ENCODE measurements around the gene EFS.
"Not testable (repeated sequence)": the region's sequence is repeated elsewhere in the genome, so short reads cannot be mapped to it uniquely, and the experiment has no call there.

The EFS gene, protein sequence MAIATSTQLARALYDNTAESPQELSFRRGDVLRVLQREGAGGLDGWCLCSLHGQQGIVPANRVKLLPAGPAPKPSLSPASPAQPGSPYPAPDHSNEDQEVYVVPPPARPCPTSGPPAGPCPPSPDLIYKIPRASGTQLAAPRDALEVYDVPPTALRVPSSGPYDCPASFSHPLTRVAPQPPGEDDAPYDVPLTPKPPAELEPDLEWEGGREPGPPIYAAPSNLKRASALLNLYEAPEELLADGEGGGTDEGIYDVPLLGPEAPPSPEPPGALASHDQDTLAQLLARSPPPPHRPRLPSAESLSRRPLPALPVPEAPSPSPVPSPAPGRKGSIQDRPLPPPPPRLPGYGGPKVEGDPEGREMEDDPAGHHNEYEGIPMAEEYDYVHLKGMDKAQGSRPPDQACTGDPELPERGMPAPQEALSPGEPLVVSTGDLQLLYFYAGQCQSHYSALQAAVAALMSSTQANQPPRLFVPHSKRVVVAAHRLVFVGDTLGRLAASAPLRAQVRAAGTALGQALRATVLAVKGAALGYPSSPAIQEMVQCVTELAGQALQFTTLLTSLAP

DNA sequence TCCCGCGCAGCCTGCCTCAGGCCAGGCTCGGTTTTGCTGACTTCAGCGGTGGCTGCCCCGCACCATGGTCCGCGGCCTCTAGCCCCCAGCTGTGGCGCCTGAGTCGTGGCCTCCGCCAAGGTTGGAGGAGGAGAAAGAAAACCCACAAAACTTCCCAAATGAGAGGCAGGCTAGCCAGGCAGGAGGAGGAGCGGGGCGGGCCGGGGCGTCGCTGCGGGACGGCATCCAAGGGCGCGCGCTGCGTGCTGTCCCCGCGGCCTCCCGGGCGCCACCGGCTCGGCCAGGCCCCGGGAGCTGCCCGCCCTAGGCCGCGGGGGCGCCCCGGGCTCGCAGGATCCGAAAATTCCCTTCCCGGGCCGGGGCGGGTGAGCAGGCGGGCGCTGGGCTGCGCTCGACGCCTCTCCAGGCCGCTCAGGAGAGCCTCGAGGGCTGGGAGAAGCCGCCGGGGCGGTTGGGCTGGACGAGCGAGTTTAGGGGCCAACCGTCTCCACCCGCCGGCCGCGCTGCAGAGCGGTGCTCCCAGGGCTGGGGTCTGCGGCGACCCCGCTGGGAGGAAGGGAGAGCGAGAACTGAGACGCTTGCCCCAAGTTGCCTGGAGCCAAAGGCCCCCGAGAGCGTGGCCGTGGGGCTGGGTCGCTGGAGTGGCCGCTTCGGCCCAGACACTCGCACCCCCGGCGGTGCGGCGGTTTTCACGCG lies at the start of gene EFS:
Gene EFS, minus strand, starts transcription at position 137 of the 696 bp plus-strand sequence. CDS start 147 bp downstream, outside the sequence.
- DNase-seq (ENCODE audit: low spot score): no peak

GRCh38 chr14:23414254-23414653 lies 49.3 kb upstream of the EFS start:
- DNase-seq (ENCODE audit: low spot score): no peak

GRCh38 chr14:23413681-23414080 lies 48.7 kb upstream of the EFS start:
- no peak for DNase-seq (ENCODE audit: low spot score)

DNA sequence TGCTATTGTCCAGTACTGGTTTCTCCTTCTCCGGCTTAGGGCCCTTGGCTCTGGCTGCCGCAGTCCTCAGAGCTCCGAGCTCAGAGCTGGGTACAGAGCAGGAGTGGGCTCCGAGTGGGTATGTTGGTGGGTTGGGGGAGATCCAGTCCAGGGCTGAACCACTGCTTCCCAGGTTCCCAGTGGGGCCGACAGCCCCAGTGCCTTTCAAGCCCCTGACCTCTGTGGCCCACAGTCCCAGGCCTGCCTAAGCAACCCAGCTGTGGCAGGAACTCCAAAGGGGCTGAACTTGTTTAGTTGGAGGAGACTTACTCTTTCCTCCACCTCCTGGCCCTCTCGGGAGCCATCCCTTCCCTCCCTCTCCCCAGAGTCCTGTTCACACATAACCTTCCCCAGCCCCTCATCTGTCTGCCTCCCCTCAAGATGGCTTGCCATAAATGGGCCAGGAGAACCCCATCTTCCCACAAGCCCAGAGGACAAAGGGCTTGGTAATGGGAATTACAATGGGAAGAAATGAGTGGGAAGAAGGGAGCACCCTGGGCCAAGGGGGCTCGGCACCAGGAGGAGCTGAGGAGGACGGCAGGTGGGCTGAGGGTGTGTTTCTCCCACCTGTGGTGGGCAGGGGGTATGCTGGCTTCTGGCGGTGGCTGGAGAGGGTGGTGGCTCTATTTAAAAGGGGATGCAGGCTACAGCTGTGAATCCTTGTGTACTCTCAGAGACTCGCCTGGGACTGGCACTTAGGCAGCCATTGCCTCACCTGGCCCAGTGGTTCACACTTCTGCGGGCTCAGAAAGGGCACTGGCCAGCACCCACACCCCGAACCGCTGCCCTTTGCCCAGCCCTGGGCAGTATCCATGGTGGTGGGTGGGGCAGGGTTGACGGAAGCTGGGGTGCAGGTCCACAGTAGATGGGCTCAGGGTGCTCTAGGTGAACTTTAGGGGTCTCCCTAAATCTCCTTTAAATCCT lies 46.9 kb upstream of the EFS start:
- no peak for DNase-seq (ENCODE audit: low spot score)

DNA sequence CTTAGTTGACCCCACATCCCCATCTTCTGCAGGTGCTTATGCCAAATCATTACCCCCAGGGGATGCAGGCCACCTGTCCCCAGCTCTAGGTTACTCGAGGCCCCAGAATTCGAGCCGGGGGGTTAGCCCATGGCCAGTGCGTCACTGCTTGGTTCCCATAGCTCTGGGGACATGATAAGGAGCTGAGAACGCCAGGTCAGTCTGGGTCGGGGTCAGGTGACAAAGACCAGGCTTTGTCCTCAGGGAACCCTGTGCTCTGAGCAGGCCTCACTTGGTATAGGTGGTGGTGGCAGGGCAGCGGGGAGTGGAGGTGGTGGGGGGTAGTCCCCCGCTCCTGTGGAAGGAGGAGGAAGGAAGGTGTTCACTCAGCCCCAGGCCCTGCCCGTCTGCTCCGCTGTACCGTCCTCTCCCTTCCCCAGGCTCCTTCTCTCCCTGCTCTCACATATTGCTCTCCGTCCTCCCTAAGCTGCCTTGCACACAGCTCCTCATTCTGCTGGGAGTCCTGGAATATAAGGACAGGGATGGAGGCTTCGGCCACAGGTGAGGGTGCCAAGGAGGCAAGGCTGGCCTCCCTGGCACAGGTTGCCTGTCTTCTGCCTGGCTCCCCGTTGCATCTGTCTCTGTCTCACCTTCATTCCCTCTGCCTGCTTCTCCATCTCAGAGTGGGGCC lies 45.1 kb upstream of the EFS start:
- no peak for DNase-seq (ENCODE audit: low spot score)

DNA sequence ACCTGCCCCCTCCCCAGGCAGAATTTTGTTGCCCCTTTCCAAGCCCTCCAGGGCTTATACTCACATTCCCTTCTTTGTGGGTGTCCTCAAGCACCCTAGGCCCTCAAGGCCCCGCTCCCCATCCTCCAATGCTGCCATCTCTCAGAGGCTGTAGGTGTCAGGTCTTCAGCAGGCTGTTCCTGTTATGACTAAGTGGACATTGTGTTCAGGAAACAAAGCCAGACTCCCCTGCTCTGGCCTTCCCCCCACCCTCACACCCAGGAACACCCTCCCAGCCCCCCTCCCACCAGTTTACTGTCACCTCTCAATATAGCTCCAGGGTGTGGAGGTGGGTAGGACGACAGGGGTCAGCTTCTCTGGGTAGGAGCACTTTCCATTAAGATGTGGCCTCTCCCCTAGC lies 44.5 kb upstream of the EFS start:
- no peak for DNase-seq (ENCODE audit: low spot score)

DNA sequence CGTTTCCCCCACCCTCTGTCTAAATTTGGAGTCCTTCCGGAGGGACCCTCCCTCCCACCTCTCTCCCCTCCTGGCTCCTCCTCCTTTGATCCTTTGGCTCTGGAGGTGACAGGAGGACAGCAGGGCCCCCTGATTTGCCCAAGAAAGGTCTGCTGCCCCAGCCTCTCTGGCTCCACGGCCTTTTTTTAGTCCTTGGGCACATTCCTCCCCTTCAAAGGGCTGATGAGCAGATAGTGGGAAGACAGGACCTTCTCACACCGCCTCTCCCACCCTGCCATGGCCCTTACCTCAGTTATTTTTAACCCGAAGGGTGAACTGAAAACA lies 43.3 kb upstream of the EFS start:
- no peak for DNase-seq (ENCODE audit: low spot score)

DNA sequence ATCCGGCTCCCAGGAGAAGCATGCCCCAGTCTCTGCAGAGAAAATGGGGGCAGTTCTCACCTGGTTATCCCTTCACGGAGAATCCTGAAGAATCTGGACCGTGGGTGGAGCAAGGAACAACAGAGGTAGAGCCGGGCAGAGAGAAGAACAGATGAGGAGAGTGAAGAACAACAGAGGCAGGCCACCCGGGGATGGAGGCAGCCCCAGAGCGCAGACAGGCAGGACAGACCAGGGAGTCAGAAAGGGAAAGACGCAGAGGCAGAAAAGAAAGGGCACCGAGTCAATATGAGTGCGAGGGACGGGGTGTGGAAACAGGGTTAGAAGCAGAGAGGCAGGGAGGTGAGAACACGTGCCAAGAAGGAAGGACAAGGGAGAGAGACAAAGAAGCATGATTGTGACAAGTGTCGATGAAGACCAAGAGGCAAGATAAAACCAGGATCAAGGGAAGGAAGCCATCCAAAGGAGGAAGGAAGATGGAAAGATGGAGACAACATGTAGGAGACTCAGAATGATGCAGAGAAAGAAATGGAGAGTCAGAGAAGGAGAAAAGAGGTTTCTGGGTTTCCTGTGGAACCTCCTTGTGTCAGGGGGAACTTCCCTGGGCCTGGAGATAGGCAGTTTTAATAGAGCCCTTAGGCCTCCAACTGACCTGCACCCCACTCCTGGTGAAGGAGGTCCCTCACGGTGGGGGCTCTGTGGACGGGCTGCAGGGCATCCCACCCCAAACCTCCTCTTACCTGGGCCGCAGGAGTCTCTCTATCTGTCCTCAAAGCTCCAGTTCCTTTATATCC lies 42.7 kb upstream of the EFS start, which contains the start of gene MYH6:
Gene MYH6, minus strand, starts transcription at position 758 of the 791 bp plus-strand sequence. CDS start 1,050 bp downstream, outside the sequence.
- no peak for DNase-seq (ENCODE audit: low spot score)

DNA sequence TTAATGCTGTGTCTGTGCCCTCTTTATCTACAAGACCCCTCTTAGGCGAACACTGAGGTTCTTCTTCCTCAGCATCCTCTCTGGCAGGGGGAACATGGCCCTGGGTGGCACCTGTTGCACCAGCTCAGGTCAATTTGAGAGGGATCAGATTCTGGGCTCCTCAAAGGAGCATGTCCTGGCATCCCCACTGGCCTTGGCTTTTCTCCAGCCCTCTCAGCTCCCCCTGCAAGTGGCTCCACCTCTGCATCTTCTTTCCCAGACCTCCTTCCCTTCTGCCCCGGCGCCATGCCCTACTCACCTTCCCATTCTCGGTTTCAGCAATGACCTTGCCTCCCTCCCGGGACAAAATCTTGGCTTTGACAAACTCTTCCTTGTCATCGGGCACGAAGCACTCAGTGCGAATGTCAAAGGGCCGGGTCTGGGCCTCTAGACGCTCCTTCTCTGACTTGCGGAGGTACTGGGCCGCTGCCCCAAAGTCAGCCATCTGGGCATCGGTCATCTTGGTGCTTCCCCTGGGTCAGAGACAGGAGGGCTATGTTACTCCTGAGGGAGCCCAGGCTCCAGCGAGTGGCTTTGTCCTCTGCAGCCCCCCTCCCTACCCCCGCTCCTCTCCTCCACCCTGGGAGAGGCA lies 41.9 kb upstream of the EFS start:
- DNase-seq (ENCODE audit: low spot score): no peak

DNA sequence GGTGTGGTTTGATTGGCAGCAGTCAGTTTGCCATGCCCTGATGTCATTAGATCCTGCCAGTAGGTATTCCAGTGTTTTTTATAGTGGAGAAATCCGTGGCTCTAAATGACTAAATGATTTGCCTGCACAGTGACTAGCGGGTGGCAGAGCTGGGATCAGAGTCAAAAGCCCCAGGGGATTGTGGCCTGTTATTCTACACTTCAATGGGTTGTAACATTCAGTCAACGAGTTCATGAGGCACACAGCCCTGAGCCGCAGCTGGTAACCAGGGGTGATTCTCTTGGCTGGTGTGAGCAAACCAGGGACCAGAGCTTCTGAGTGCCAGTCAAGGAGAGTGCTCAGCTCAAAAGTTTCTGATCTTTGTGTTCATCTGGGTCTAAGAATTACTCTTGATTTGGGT lies 41.3 kb upstream of the EFS start:
- peak; percentile 3 for DNase-seq (ENCODE audit: low spot score)

DNA sequence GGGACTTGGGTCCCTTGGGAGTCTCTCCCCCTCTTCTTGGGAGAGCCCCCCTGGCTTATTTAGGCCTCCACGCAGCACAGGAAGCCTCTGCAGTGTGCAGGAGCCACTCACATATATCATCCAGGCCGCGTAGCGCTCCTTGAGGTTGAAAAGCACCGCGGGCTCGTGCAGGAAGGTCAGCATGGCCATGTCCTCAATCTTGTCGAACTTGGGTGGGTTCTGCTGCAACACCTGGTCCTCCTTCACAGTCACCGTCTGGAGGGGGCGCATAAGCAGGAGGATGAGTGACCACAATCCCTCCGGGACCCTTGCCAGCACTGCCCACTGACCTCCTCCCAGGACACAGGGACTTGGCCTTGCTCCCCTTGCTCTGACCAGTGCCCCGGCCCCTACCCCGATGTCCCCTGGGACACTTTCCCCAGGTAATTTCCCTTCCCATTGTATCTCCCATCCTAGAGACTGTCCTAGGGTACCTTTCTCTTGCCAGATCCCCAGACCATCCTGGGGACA lies 40.6 kb upstream of the EFS start:
- no peak for DNase-seq (ENCODE audit: low spot score)

GRCh38 chr14:23405096-23405495 lies 40.1 kb upstream of the EFS start:
- DNase-seq (ENCODE audit: low spot score): no peak

- DNase-seq (ENCODE audit: low spot score): no peak
Measured at GRCh38 chr14:23404331-23404900, 39.4 kb upstream of the EFS start.

DNA sequence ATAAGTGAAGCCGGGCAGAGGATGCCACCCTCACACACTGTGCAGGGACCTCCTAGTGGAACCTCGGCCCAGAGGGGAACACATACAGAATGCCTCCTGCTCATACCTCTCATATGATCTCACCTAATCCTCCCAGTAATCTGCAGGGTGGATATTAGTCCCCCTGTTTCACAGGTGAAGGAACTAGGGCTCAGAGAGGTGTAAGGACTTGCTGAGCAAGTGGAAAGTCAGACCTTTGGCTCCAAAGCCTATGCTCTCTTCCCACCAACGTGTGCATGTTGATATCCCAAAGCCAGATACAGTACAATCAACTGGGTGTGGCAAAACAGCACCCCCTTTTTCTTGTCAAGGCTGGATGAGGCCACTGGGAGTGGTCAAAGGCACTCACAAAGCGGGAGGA lies 38.9 kb upstream of the EFS start:
- no peak for DNase-seq (ENCODE audit: low spot score)

DNA sequence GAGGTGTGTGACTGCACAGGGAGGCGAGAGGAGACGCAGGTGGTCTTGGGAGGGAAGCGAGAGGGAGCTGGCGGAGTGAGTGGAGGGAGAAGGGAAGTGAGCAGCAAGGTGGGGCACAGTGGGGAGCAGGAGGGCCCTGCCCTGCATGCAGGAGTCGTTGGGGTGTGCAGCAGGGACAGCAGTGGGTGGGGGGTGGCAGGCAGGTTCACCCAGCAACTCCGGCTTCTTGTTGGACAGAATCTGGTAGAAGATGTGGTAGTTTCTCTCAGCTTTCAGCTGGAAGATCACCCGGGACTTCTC lies 38.1 kb upstream of the EFS start:
- DNase-seq (ENCODE audit: low spot score): no peak

DNA sequence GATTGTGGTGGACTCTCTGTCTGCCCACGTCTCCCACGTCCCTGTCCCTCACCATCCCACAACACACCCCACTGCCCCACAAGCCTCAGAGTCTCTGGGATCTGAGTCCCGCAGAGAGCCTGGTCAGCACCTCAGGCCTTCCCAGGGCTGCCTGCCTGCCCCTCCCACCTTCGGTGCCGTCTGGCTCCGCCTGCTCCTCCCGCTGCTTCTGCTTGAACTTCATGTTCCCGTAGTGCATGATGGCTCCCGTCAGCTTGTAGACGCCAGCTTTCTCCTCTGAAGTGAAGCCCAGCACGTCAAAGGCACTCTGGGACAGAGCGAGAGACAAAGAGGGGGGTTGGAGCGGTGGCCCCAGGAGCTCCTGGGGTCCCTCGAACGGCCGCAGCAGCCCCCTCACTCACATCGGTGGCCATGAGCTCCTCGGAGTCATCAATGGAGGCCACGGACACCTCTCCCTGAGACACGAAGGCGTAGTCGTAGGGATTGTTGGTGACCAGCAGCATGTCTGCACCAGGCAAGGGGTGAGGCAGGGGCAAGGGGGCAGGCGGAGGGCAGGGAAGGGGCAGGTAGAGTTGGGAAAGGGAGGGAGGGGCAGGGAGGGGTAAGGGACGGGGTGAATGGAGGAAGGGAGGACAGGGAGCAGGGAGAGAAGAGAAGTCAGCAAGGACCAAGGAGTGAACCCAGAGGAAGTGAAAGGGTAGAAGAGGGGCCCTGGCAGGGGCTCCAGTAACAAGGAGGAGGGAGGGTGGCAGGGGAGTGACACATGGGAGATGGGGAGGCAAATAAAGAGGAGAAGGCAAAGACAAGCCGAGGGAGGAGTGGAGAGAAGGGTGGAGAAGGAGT lies 37.5 kb upstream of the EFS start:
- no peak for DNase-seq (ENCODE audit: low spot score)

DNA sequence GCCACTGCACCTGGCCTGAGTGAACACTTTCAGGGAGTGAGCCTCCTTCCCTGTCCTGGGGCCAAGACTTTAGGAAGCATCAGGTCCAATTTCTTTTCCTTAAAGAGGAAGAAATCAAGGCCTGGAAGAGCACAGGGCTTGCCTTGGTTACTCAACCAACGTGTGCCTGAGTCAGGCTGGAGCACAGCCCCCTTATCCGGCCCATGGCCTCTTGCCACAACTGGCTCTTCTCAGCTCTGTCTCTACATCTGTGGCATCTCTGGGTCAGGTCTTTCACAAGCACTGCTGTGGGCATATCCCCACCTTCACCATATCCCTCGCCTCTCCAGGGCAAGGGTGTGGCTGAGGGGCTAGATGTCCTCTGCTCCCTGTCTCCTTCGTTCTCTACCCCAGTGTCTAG lies 36.3 kb upstream of the EFS start:
- DNase-seq (ENCODE audit: low spot score): no peak

DNA sequence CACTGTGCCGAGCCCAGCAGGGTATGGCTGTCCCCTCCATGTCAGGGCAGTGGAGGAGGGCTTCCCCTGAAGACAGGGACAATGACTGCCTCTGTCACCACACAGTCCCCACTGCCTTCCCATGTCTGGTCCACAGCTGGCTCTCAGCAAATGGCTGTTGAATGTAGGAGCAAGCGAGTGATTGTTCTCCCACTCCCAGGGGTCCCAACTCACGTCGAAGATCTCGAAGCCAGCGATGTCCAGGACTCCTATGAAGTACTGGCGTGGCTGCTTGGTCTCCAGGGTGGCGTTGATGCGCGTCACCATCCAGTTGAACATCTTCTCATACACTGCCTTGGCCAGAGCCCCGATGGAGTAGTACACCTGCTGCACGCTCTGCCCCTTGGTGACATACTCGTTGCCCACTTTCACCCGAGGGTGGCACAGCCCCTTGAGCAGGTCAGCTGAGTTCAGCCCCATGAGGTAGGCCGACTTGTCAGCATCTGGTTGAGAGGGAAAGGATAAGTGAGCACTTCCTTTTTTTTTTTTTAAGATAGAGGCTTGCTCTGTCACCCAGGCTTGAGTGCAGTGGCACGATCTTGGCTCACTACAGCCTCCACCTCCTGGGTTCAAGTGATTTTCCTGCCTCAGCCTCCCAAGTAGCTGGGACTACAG lies 35.7 kb upstream of the EFS start:
- not testable (repeated sequence) for DNase-seq (ENCODE audit: low spot score)

All from pons (tissue), 1 donor.